ENCODE results near the gene TRIM44. TPM values are rescaled to one million over a fixed set of nuclear protein-coding genes. Genes with fewer than 3 reads are reported as not detected.
A peak's percentile ranks its signal among the peaks of the same experiment; 100 is the strongest.

Gene TRIM44
- polyA plus RNA-seq, 2 of the 4 experiments (the other 2 are of a cell fraction) = 19.3 to 70.4 TPM

DNA sequence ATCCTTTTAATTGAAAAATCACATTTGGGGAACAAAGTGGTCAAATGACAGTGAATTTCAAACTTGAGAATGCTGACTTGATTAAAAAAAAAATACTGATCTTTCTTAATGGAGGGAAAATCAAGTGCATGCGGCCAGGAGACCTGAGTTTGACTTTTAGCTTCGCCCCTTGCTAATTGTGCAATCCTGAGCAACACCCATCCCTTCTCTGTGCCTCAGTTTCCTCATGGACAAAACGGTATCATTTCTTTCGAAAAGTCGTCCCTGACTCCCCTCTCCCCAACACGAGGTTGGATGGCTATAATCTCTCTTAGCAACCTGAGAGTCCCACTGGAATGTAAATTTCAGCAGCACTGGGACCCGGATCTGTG is 45.3 kb upstream of the TRIM44 start:
- WGBS (ENCODE audit: missing lambda C conversion rate) = 80% methylated on average over 7 of the region's 7 CpGs
- no peak for FAIRE-seq
- no peak for DNase-seq (ENCODE audit: low read depth in 1 of 2, low spot score in 1 of 2)
- ChIA-PET POLR2A (interaction anchor here (1.1 to 1.2 kb wide), 2 partner anchors 38 to 327 kb away, joined by 3 read pairs; partner anchors contain the start of gene LDLRAD3), CTCF (interaction anchor here (0.8 to 5.8 kb wide), 8 partner anchors 15 to 649 kb away, joined by 3 to 60 read pairs (median 4); no protein-coding TSS in a partner anchor)
- peak overlapping the region; percentile 94 for H3K4me2 ChIP-seq
- no peaks in the 10 kb centered on the region for H3K9me3 ChIP-seq
- peaks cover 46% of the 10 kb centered on the region; the same call in 2 of the 3 replicates for H3K4me1 ChIP-seq
- TF ChIP-seq CEBPB (IDR thresholded peaks at IDR 0.05) = peak; percentile 32 to 40; a peak in 2 of 4 replicates
- TF ChIP-seq POLR2AphosphoS2 (conservative IDR thresholded peaks at IDR 0.05; ENCODE audit: low read length) = no peak
- TF ChIP-seq MAFK (IDR thresholded peaks at IDR 0.05; ENCODE audit: partially characterized antibody) = peak; percentile 45
- TF ChIP-seq, protein P1, sequence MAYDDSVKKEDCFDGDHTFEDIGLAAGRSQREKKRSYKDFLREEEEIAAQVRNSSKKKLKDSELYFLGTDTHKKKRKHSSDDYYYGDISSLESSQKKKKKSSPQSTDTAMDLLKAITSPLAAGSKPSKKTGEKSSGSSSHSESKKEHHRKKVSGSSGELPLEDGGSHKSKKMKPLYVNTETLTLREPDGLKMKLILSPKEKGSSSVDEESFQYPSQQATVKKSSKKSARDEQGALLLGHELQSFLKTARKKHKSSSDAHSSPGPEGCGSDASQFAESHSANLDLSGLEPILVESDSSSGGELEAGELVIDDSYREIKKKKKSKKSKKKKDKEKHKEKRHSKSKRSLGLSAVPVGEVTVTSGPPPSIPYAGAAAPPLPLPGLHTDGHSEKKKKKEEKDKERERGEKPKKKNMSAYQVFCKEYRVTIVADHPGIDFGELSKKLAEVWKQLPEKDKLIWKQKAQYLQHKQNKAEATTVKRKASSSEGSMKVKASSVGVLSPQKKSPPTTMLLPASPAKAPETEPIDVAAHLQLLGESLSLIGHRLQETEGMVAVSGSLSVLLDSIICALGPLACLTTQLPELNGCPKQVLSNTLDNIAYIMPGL (CRISPR knock-in tag; IDR thresholded peaks at IDR 0.05; ENCODE audit: borderline replicate concordance) = no peak
- TF ChIP-seq GATA3 (IDR thresholded peaks at IDR 0.05; ENCODE audit: borderline replicate concordance) = no peak
- ATAC-seq = no peak
- peak overlapping the region; percentile 90; the same call in 2 of the 3 replicates for H3K4me3 ChIP-seq
- H3K27ac ChIP-seq = peak overlapping the region; percentile 94 to 97

DNA sequence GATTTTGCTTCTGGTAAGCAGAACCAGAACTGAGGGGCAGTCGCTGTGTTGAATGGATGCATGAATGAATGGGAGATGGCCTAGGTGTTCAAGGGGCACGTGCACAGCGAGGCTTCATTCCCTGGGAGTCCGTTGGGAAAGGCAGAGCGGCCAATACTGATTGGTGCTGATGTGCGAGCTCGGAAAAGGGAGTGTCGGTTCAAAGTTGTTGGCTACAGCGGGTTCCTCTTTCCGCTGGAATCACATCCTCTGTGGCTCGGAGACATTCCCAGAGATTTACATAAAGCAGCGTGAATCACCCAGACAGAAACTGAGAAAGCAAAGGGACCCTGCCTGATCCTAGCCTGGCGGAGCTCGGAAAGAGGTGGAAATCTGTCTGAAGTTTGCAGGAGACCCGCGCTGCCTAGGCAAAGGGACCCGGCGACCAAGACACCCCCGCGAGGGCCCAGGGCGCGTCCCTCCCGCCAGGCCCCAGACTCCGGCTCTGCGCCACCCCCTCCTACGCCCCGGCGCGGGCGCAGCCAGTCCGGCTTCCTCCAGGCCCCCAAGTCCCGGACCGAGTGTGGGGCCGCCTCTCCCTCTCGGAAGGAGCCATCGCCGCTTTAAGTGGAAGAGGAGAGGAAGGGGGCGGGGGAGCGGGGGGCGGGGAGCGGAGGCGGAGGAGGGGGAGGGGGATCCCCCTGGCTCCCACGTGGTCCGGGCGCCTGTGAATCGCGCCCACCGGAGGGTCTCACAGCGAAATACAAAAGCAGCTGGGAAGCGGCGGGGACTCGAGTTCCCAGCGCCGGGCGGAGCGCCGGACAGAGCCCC is 44.7 kb upstream of the TRIM44 start, which contains the start of gene FJX1:
Gene FJX1 (plus strand): TSS at position 774 of the 810 bp plus-strand sequence. CDS start 177 bp downstream, outside the sequence.
- Histone ChIP-seq H3K4me2 (peak within 1 kb of the TSS; percentile 94), H3K4me3 (peak within 1 kb of the TSS; percentile 90), H3K4me1 (peaks cover 46% of the 10 kb centered on the region; the same call in 2 of the 3 replicates), H3K27ac (peak within 1 kb of the TSS; percentile 94 to 97), H3K9me3 (no peaks in the 10 kb centered on the region)
- 7% methylated on average over 20 of the region's 57 CpGs for WGBS (ENCODE audit: missing lambda C conversion rate)
- DNase-seq (ENCODE audit: low read depth in 1 of 2, low spot score in 1 of 2) (peak; percentile 81 to 83), FAIRE-seq (no peak), ATAC-seq (peak; percentile 68 to 73)
- POLR2A ChIA-PET = interaction anchor here (0.7 to 1.7 kb wide), 5 partner anchors 38 to 861 kb away, joined by 3 to 5 read pairs (median 3); partner anchors contain the start of gene LDLRAD3
- CTCF ChIA-PET = interaction anchor here (0.8 to 5.8 kb wide), 12 partner anchors 9 to 649 kb away, joined by 3 to 60 read pairs (median 4); no protein-coding TSS in a partner anchor
- no peak for TF ChIP-seq BHLHE40 (IDR thresholded peaks at IDR 0.05; ENCODE audit: low read depth, low read length)
- TF ChIP-seq, protein P2, sequence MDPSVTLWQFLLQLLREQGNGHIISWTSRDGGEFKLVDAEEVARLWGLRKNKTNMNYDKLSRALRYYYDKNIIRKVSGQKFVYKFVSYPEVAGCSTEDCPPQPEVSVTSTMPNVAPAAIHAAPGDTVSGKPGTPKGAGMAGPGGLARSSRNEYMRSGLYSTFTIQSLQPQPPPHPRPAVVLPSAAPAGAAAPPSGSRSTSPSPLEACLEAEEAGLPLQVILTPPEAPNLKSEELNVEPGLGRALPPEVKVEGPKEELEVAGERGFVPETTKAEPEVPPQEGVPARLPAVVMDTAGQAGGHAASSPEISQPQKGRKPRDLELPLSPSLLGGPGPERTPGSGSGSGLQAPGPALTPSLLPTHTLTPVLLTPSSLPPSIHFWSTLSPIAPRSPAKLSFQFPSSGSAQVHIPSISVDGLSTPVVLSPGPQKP (IDR thresholded peaks at IDR 0.05; ENCODE audit: low read depth, low read length) = no peak
- no peak for TF ChIP-seq MAZ (IDR thresholded peaks at IDR 0.05; ENCODE audit: borderline replicate concordance, low read depth, low read length)
- no peak for TF ChIP-seq ZC3H11A (IDR thresholded peaks at IDR 0.05)
- no peak for TF ChIP-seq CBX8 (IDR thresholded peaks at IDR 0.05)
- TF ChIP-seq MAFK (IDR thresholded peaks at IDR 0.05; ENCODE audit: partially characterized antibody) = no peak
- no peak for TF ChIP-seq TP53 (CRISPR knock-in tag; IDR thresholded peaks at IDR 0.05)
- TF ChIP-seq CBX2 (IDR thresholded peaks at IDR 0.05; ENCODE audit: borderline replicate concordance, low read depth) = no peak
- no peak for TF ChIP-seq RARB (CRISPR knock-in tag; IDR thresholded peaks at IDR 0.05)
- TF ChIP-seq GATA3 (IDR thresholded peaks at IDR 0.05; ENCODE audit: borderline replicate concordance) = no peak
- TF ChIP-seq, protein P3, sequence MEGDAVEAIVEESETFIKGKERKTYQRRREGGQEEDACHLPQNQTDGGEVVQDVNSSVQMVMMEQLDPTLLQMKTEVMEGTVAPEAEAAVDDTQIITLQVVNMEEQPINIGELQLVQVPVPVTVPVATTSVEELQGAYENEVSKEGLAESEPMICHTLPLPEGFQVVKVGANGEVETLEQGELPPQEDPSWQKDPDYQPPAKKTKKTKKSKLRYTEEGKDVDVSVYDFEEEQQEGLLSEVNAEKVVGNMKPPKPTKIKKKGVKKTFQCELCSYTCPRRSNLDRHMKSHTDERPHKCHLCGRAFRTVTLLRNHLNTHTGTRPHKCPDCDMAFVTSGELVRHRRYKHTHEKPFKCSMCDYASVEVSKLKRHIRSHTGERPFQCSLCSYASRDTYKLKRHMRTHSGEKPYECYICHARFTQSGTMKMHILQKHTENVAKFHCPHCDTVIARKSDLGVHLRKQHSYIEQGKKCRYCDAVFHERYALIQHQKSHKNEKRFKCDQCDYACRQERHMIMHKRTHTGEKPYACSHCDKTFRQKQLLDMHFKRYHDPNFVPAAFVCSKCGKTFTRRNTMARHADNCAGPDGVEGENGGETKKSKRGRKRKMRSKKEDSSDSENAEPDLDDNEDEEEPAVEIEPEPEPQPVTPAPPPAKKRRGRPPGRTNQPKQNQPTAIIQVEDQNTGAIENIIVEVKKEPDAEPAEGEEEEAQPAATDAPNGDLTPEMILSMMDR (IDR thresholded peaks at IDR 0.05) = no peak
- TF ChIP-seq RNF2 (IDR thresholded peaks at IDR 0.05; ENCODE audit: borderline replicate concordance, low read depth) = no peak
- TF ChIP-seq POLR2A (IDR thresholded peaks at IDR 0.05; ENCODE audit: low read length) = peak; percentile 19; the same call in 1 of the 2 replicates
- TF ChIP-seq HDAC2 (IDR thresholded peaks at IDR 0.05) = no peak
- TF ChIP-seq, protein P4, sequence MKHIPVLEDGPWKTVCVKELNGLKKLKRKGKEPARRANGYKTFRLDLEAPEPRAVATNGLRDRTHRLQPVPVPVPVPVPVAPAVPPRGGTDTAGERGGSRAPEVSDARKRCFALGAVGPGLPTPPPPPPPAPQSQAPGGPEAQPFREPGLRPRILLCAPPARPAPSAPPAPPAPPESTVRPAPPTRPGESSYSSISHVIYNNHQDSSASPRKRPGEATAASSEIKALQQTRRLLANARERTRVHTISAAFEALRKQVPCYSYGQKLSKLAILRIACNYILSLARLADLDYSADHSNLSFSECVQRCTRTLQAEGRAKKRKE (CRISPR knock-in tag; IDR thresholded peaks at IDR 0.05; ENCODE audit: low read depth) = no peak
- TF ChIP-seq RFX5 (IDR thresholded peaks at IDR 0.05) = no peak
- no peak for TF ChIP-seq CEBPB (IDR thresholded peaks at IDR 0.05)
- no peak for TF ChIP-seq PHF8 (IDR thresholded peaks at IDR 0.05; ENCODE audit: borderline replicate concordance, low read depth)
- no peak for TF ChIP-seq EHF (CRISPR knock-in tag; IDR thresholded peaks at IDR 0.05)
- no peak for TF ChIP-seq ZNF302 (CRISPR knock-in tag; IDR thresholded peaks at IDR 0.05)
- no peak for TF ChIP-seq CHD2 (IDR thresholded peaks at IDR 0.05; ENCODE audit: low read length, partially characterized antibody)
- TF ChIP-seq, protein P5, sequence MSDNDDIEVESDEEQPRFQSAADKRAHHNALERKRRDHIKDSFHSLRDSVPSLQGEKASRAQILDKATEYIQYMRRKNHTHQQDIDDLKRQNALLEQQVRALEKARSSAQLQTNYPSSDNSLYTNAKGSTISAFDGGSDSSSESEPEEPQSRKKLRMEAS (IDR thresholded peaks at IDR 0.05) = peak; percentile 93
- no peak for TF ChIP-seq KDM5A (IDR thresholded peaks at IDR 0.05)
- peak in 1 of 2 experiments; percentile 82; a peak in 4 of 5 replicates for TF ChIP-seq JUN (IDR thresholded peaks at IDR 0.05)
- TF ChIP-seq ESRRA (IDR thresholded peaks at IDR 0.05; ENCODE audit: borderline replicate concordance, low read length) = no peak
- peak in 1 of 2 experiments; percentile 27; a peak in 1 of 5 replicates for TF ChIP-seq EP300 (IDR thresholded peaks at IDR 0.05)
- no peak; a peak in 1 of 5 replicates for TF ChIP-seq RAD21 (conservative IDR thresholded peaks at IDR 0.05 in 1 of 2, IDR thresholded peaks at IDR 0.05 in 1 of 2)
- TF ChIP-seq, protein P6, sequence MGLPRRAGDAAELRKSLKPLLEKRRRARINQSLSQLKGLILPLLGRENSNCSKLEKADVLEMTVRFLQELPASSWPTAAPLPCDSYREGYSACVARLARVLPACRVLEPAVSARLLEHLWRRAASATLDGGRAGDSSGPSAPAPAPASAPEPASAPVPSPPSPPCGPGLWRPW (IDR thresholded peaks at IDR 0.05) = no peak

All from A549 (cell line).